Measurements from ENCODE around the gene CYP4F22.

Gene CYP4F22

GRCh38 chr19:15488489-15489226 is 19.7 kb upstream of the CYP4F22 start:
- Histone ChIP-seq H3K36me3 (no peaks in the 10 kb centered on the region), H3K27me3 (no peaks in the 10 kb centered on the region), H3K4me3 (ENCODE audit: low read depth, low read length) (no peak overlapping the region), H3K9me3 (0 out of 2 replicates have a peak, but pooled peaks cover 3% of the 10 kb centered on the region), H3K4me1 (no peaks in the 10 kb centered on the region)
- no peak for TF ChIP-seq CTCF (IDR thresholded peaks at IDR 0.05; ENCODE audit: low read depth, low read length)
- no peak for DNase-seq

GRCh38 chr19:15495151-15495550 is 13.2 kb upstream of the CYP4F22 start:
- no peak for DNase-seq
- no peaks in the 10 kb centered on the region for H3K27me3 ChIP-seq
- H3K4me3 ChIP-seq (ENCODE audit: low read depth, low read length): no peak overlapping the region
- no peaks in the 10 kb centered on the region for H3K36me3 ChIP-seq
- no peaks in the 10 kb centered on the region for H3K4me1 ChIP-seq
- no peaks in the 10 kb centered on the region for H3K9me3 ChIP-seq
- TF ChIP-seq CTCF (IDR thresholded peaks at IDR 0.05; ENCODE audit: low read depth, low read length): no peak

GRCh38 chr19:15498156-15498858 is 10.0 kb upstream of the CYP4F22 start:
- TF ChIP-seq CTCF (IDR thresholded peaks at IDR 0.05; ENCODE audit: low read depth, low read length): no peak

GRCh38 chr19:15498910-15499309 is 9.4 kb upstream of the CYP4F22 start:
- H3K9me3 ChIP-seq: no peaks in the 10 kb centered on the region
- no peak for DNase-seq
- no peak for TF ChIP-seq CTCF (IDR thresholded peaks at IDR 0.05; ENCODE audit: low read depth, low read length)
- H3K36me3 ChIP-seq: no peaks in the 10 kb centered on the region
- H3K4me1 ChIP-seq: no peaks in the 10 kb centered on the region
- no peak overlapping the region for H3K4me3 ChIP-seq (ENCODE audit: low read depth, low read length)
- peaks cover 7% of the 10 kb centered on the region; the same call in 1 of the 2 replicates for H3K27me3 ChIP-seq

More at GRCh38 chr19:15498156-15498858, 10.0 kb upstream of the CYP4F22 start:
- no peaks in the 10 kb centered on the region for H3K9me3 ChIP-seq
- no peaks in the 10 kb centered on the region for H3K4me1 ChIP-seq
- peaks cover 7% of the 10 kb centered on the region; the same call in 1 of the 2 replicates for H3K27me3 ChIP-seq
- no peak for DNase-seq
- no peak overlapping the region for H3K4me3 ChIP-seq (ENCODE audit: low read depth, low read length)
- H3K36me3 ChIP-seq: no peaks in the 10 kb centered on the region

GRCh38 chr19:15501596-15501995 is 6.7 kb upstream of the CYP4F22 start:
- DNase-seq: no peak
- Histone ChIP-seq H3K4me1 (no peaks in the 10 kb centered on the region), H3K4me3 (ENCODE audit: low read depth, low read length) (no peak overlapping the region), H3K27me3 (peaks cover 7% of the 10 kb centered on the region; the same call in 1 of the 2 replicates), H3K36me3 (no peaks in the 10 kb centered on the region), H3K9me3 (no peaks in the 10 kb centered on the region)
- TF ChIP-seq CTCF (IDR thresholded peaks at IDR 0.05; ENCODE audit: low read depth, low read length): no peak

- Histone ChIP-seq H3K36me3 (no peaks in the 10 kb centered on the region), H3K4me3 (ENCODE audit: low read depth, low read length) (no peak overlapping the region), H3K9me3 (no peaks in the 10 kb centered on the region), H3K4me1 (no peaks in the 10 kb centered on the region), H3K27me3 (peaks cover 7% of the 10 kb centered on the region; the same call in 1 of the 2 replicates)
- TF ChIP-seq CTCF (IDR thresholded peaks at IDR 0.05; ENCODE audit: low read depth, low read length): no peak
- no peak for DNase-seq
These were observed 6.1 kb upstream of the CYP4F22 start for GRCh38 chr19:15502264-15502663.

Data from BE2C (cell line).